GM12878 (cell line): ENCODE data around the gene HEXIM2. TPM values are rescaled to one million over a fixed set of nuclear protein-coding genes. Genes with fewer than 3 reads are reported as not detected.

Experiments
- ATAC-seq: fragments of 200-7000 bp; cut with Tn5 transposase; 3 replicates; pipeline ENCODE4 v1.9.1; 2020; ENCODE audit warnings: mild to moderate bottlenecking, moderate library complexity
- BruUV-seq: library from RNA; stranded (reverse); fragments of 400-500 nt; replicated peaks from 2 replicates; lab custom pipeline; 2021; lab: Mats Ljungman, UMichigan
- CTCF ChIA-PET: fragments of 300-600 bp; sonication (Branson Sonifier 250); formaldehyde crosslinking; extraction: SDS; loops from one replicate; lab custom pipeline; 2021; ENCODE audit warnings: inconsistent platforms; lab: Yijun Ruan, JAX
- POLR2A ChIA-PET: fragments of 350-600 bp; formaldehyde crosslinking; extraction: SDS; loops from one replicate; lab custom pipeline; 2021; ENCODE audit warnings: inconsistent platforms; lab: Charles Lee
- RAD21 ChIA-PET: fragments of 300-600 bp; sonication (Branson Sonifier 250); formaldehyde crosslinking; loops from one replicate; lab custom pipeline; 2023; ENCODE audit warnings: antibody characterized with exemption; ENCODE audit not compliant: unreplicated experiment; lab: Charles Lee
- SMC1A ChIA-PET: fragments of 300-600 bp; sonication (Branson Sonifier 250); formaldehyde crosslinking; loops from one replicate; lab custom pipeline; 2023; ENCODE audit not compliant: unreplicated experiment, uncharacterized antibody; lab: Charles Lee
- DNase-seq: peaks from one replicate; pipeline ENCODE4 v3.0.0-alpha.2; 2011; ENCODE audit warnings: low read depth, low spot score
- FAIRE-seq: peaks from 3 replicates; lab custom pipeline; 2011; peaks lifted over from hg19 to GRCh38; lab: Jason Lieb, UNC
- H2AFZ ChIP-seq: 2 replicates; pipeline ENCODE4 v1.6.0; 2011; ENCODE audit warnings: low read depth, low read length, control low read depth; ENCODE audit not compliant: control insufficient read depth
- H3K27ac ChIP-seq: 2 replicates; pipeline ENCODE4 v1.5.1; 2011; ENCODE audit warnings: control low read depth; ENCODE audit not compliant: control insufficient read depth, insufficient read depth
- H3K27me3 ChIP-seq, 2 experiments: replicated peaks in 1 of 2; 2 replicates each; pipeline versions ENCODE4 v1.6.0 to v1.6.1; 2011; ENCODE audit warnings: low read length in 1 of 2; ENCODE audit not compliant: control insufficient read depth in 2 of 2, insufficient read depth in 2 of 2
- H3K36me3 ChIP-seq, 2 experiments: 2 replicates each; pipeline ENCODE4 v1.5.1; 2011; ENCODE audit warnings: low read length in 1 of 2; ENCODE audit not compliant: control insufficient read depth in 2 of 2, insufficient read depth in 2 of 2
- H3K4me1 ChIP-seq: 2 replicates; pipeline ENCODE4 v1.6.1; 2011; ENCODE audit warnings: mild to moderate bottlenecking, low read length, moderate library complexity, mixed read lengths; ENCODE audit not compliant: control insufficient read depth, insufficient read depth
- H3K4me2 ChIP-seq: 2 replicates; pipeline ENCODE4 v1.6.0; 2011; ENCODE audit warnings: control low read depth; ENCODE audit not compliant: control insufficient read depth, insufficient read depth
- H3K4me3 ChIP-seq: fragments of 200-600 bp; sonication (generic); 2 replicates; pipeline ENCODE4 v1.5.1; 2016
- H3K79me2 ChIP-seq: 2 replicates; pipeline ENCODE4 v1.6.0; 2011; ENCODE audit warnings: low read length; ENCODE audit not compliant: control insufficient read depth, insufficient read depth
- H3K9ac ChIP-seq: 2 replicates; pipeline ENCODE4 v1.8.0; 2011; ENCODE audit warnings: low read length, control low read depth, mixed read lengths; ENCODE audit not compliant: control insufficient read depth, insufficient read depth
- H3K9me3 ChIP-seq: replicated peaks from 3 replicates; pipeline ENCODE4 v1.5.1; 2011; ENCODE audit warnings: mild to moderate bottlenecking, low read length; ENCODE audit not compliant: control insufficient read depth, insufficient read depth
- H4K20me1 ChIP-seq: 2 replicates; pipeline ENCODE4 v1.6.0; 2011; ENCODE audit not compliant: control insufficient read depth, insufficient read depth
- BRCA1 ChIP-seq: IDR thresholded peaks from 2 replicates; pipeline ENCODE4 v1.6.1; 2011; ENCODE audit warnings: low read depth, low read length, improper control_type of control experiment
- DPF2 ChIP-seq: fragments of 450-650 bp; IDR thresholded peaks from 2 replicates; pipeline ENCODE4 v1.6.1; 2017; ENCODE audit warnings: mild to moderate bottlenecking
- EGR1 ChIP-seq, 2 experiments: IDR thresholded peaks; 1 replicate in 1 of 2; 2 replicates in 1 of 2; pipeline ENCODE4 v1.6.1; 2011 to 2012; ENCODE audit warnings: low read depth in 2 of 2, low read length in 2 of 2, borderline replicate concordance in 1 of 2, mild to moderate bottlenecking in 1 of 2, moderate library complexity in 1 of 2
- FOXM1 ChIP-seq: IDR thresholded peaks from 2 replicates; pipeline ENCODE4 v1.6.1; 2012; ENCODE audit warnings: low read depth, mild to moderate bottlenecking, inconsistent platforms, low read length, moderate library complexity
- HSF1 ChIP-seq: fragments of 150-350 bp; IDR thresholded peaks from 2 replicates; pipeline ENCODE4 v1.6.1; 2014; ENCODE audit warnings: mild to moderate bottlenecking, low read depth, low read length
- KDM1A ChIP-seq: fragments of 200-600 bp; sonication (generic); IDR thresholded peaks from 2 replicates; pipeline ENCODE4 v1.6.1; 2016; ENCODE audit warnings: borderline replicate concordance
- MXI1 ChIP-seq: fragments of 150-350 bp; IDR thresholded peaks from 2 replicates; pipeline ENCODE4 v1.6.1; 2011; ENCODE audit warnings: low read depth, mild to moderate bottlenecking, inconsistent platforms, low read length, improper control_type of control experiment
- PML ChIP-seq: IDR thresholded peaks from 2 replicates; pipeline ENCODE4 v1.6.1; 2012; ENCODE audit warnings: low read length, inconsistent platforms
- RAD51 ChIP-seq: fragments of 450-650 bp; IDR thresholded peaks from 2 replicates; pipeline ENCODE4 v1.6.1; 2016; ENCODE audit warnings: moderate library complexity, mild to moderate bottlenecking, inconsistent platforms
- RB1 ChIP-seq: fragments of 450-650 bp; formaldehyde crosslinking; IDR thresholded peaks from 2 replicates; pipeline ENCODE4 v1.6.1; 2017; ENCODE audit warnings: mild to moderate bottlenecking, borderline replicate concordance
- RFX5 ChIP-seq: IDR thresholded peaks from 2 replicates; pipeline ENCODE4 v1.6.1; 2011; ENCODE audit warnings: low read depth, low read length, improper control_type of control experiment
- RUNX3 ChIP-seq: IDR thresholded peaks from 2 replicates; pipeline ENCODE4 v1.6.1; 2012; ENCODE audit warnings: low read length, inconsistent platforms
- SKIL ChIP-seq: fragments of 450-650 bp; IDR thresholded peaks from 2 replicates; pipeline ENCODE4 v1.6.1; 2017; ENCODE audit warnings: mild to moderate bottlenecking, low read depth, inconsistent platforms; ENCODE audit not compliant: poor library complexity, severe bottlenecking
- WGBS: methylation state at CpG from one replicate; pipeline ENCODE4 v1.1.6; 2016; ENCODE audit warnings: low lambda C conversion rate; ENCODE audit not compliant: insufficient replicate concordance, insufficient coverage; ENCODE audit errors: missing lambda C conversion rate; 5-methylcytosine and 5-hydroxymethylcytosine counted together
- in situ Hi-C: fragments of 300-500 bp; cut with MboI; formaldehyde crosslinking; loops from 9 replicates; pipeline ENCODE4 v1.14.3; 2018; ENCODE audit warnings: mixed read lengths
- intact Hi-C: fragments of 100-400 bp; cut with micrococcal nuclease; formaldehyde crosslinking; loops from one replicate; pipeline ENCODE4 v1.14.2; 2022; ENCODE audit not compliant: unreplicated experiment
- polyA plus RNA-seq, 11 experiments: library from polyadenylated mRNA; depleted of rRNA in 4 of 11; unstranded in 6 of 11; stranded (reverse) in 5 of 11; fragments of >200 nt; fragmentation: Nextera tagmentation in 4 of 11; fragmentation: Illumina TruSeq in 1 of 11; extraction: Ambion mirVana in 4 of 11; extraction: Trizol in 1 of 11; gene quantifications; 1 replicate in 1 of 11; 2 replicates in 10 of 11; pipeline versions ENCODE4 v1.2.1 to v1.2.3, GENCODE V29; 2011 to 2016; ENCODE audit warnings: inconsistent platforms in 2 of 11, missing spikeins in 2 of 11, low read depth in 1 of 11
- total RNA-seq, 4 experiments: library from RNA; depleted of rRNA in 3 of 4; stranded (reverse); fragments of >200 nt in 3 of 4; fragmentation: Illumina TruSeq in 1 of 4; extraction: Trizol in 1 of 4; gene quantifications; 2 replicates each; pipeline versions ENCODE4 v1.2.1 to v1.2.3, GENCODE V29; 2013 to 2021

Gene HEXIM2
- total and polyA plus RNA-seq, 10 of the 15 experiments (the other 5 are each of a cell fraction or from before 2014, with no cell fraction given) = 0.10 to 10.3 (median 6.4) TPM

- no peak for DNase-seq
- no peak overlapping the region for H3K4me3 ChIP-seq
- no peaks in the 10 kb centered on the region for H3K36me3 ChIP-seq
- ATAC-seq = no peak
- no peak overlapping the region for H2AFZ ChIP-seq
- TF ChIP-seq RFX5 = no peak
- no peak for TF ChIP-seq RB1
- TF ChIP-seq PML = no peak
- TF ChIP-seq RUNX3 = no peak
- TF ChIP-seq HSF1 = no peak
- TF ChIP-seq SKIL = no peak
- TF ChIP-seq MXI1 = no peak
- TF ChIP-seq EGR1 (IDR thresholded peaks at IDR 0.05; ENCODE audit: borderline replicate concordance in 1 of 2, low read depth in 2 of 2, low read length in 2 of 2) = no peak
- no peak for TF ChIP-seq FOXM1
- no peak for TF ChIP-seq BRCA1
- TF ChIP-seq DPF2 = no peak
- TF ChIP-seq RAD51 = no peak
- TF ChIP-seq KDM1A = no peak
- H3K4me2 ChIP-seq = no peak overlapping the region
- FAIRE-seq = no peak
- BruUV-seq = no TSS peak
- no peaks in the 10 kb centered on the region for H3K27me3 ChIP-seq
- SMC1A ChIA-PET = no interaction called here
- H3K9ac ChIP-seq = no peak overlapping the region
- RAD21 ChIA-PET = no interaction called here
- POLR2A ChIA-PET = no interaction called here
- in situ Hi-C loops = no loop called here
- H3K27ac ChIP-seq = no peak overlapping the region
- H3K79me2 ChIP-seq = no peaks in the 10 kb centered on the region
- no peaks in the 10 kb centered on the region for H4K20me1 ChIP-seq
- intact Hi-C loops = no loop called here
- peaks cover 8% of the 10 kb centered on the region; the same call in 1 of the 2 replicates for H3K4me1 ChIP-seq
- H3K9me3 ChIP-seq = no peaks in the 10 kb centered on the region
- 55% methylated on average over 10 of the region's 10 CpGs for WGBS
- CTCF ChIA-PET = no interaction called here
Measured at GRCh38 chr17:45116434-45117016, 45.1 kb upstream of the HEXIM2 start.
